Caco-2 (cell line): ENCODE results near the gene SLF2. TPM values are rescaled to one million over a fixed set of nuclear protein-coding genes. Genes with fewer than 3 reads are reported as not detected.

Experiments
- BruUV-seq: library from RNA; stranded (reverse); fragments of 400-500 nt; replicated peaks from 2 replicates; lab custom pipeline; 2021; lab: Mats Ljungman, UMichigan
- CTCF ChIA-PET: fragments of 300-600 bp; sonication (Branson Sonifier 250); formaldehyde crosslinking; loops from one replicate; lab custom pipeline; 2022; ENCODE audit warnings: antibody characterized with exemption; lab: Charles Lee
- POLR2A ChIA-PET: fragments of 300-600 bp; sonication (Branson Sonifier 250); formaldehyde crosslinking; loops from one replicate; lab custom pipeline; 2022; ENCODE audit warnings: antibody characterized with exemption; lab: Charles Lee
- DNase-seq, 2 experiments: peaks; one replicate each; pipeline versions ENCODE4 v3.0.0 to v3.0.0-alpha.2; 2020 to 2022
- H3K27me3 ChIP-seq: replicated peaks from 2 replicates; pipeline ENCODE4 v1.6.0; 2011; ENCODE audit warnings: low read length; ENCODE audit not compliant: control insufficient read depth, insufficient read depth
- H3K36me3 ChIP-seq: 2 replicates; pipeline ENCODE4 v1.5.1; 2011; ENCODE audit warnings: low read length; ENCODE audit not compliant: control insufficient read depth, insufficient read depth
- H3K4me1 ChIP-seq: fragments of 250-450 bp; sonication (Bioruptor Pico); 2 replicates; pipeline ENCODE4 v1.5.1; 2020; ENCODE audit warnings: mild to moderate bottlenecking
- H3K4me3 ChIP-seq: 2 replicates; pipeline ENCODE4 v1.5.1; 2011; ENCODE audit warnings: low read depth, mild to moderate bottlenecking, control low read depth, low read length
- H3K9me3 ChIP-seq: fragments of 250-450 bp; sonication (Bioruptor Pico); 2 replicates; pipeline ENCODE4 v1.5.1; 2020; ENCODE audit warnings: mild to moderate bottlenecking, moderate library complexity
- H3K27ac Mint-ChIP-seq: one replicate; pipeline ENCODE4 v1.8.0; 2022; ENCODE audit warnings: mixed read lengths; ENCODE audit not compliant: unreplicated experiment
- H3K27me3 Mint-ChIP-seq: one replicate; pipeline ENCODE4 v1.8.0; 2022; ENCODE audit warnings: mixed read lengths; ENCODE audit not compliant: insufficient read depth, unreplicated experiment
- H3K36me3 Mint-ChIP-seq: one replicate; pipeline ENCODE4 v1.8.0; 2022; ENCODE audit warnings: mild to moderate bottlenecking, mixed read lengths; ENCODE audit not compliant: insufficient read depth, unreplicated experiment
- H3K4me1 Mint-ChIP-seq: one replicate; pipeline ENCODE4 v1.8.0; 2022; ENCODE audit warnings: low read depth, mixed read lengths; ENCODE audit not compliant: unreplicated experiment
- H3K4me3 Mint-ChIP-seq: one replicate; pipeline ENCODE4 v1.8.0; 2022; ENCODE audit warnings: mild to moderate bottlenecking, moderate library complexity, mixed read lengths; ENCODE audit not compliant: unreplicated experiment
- H3K9me3 Mint-ChIP-seq: one replicate; pipeline ENCODE4 v1.8.0; 2022; ENCODE audit warnings: mixed read lengths; ENCODE audit not compliant: unreplicated experiment
- intact Hi-C: fragments of 100-400 bp; cut with micrococcal nuclease; formaldehyde crosslinking; loops from one replicate; pipeline ENCODE4 v1.10.0; 2022; ENCODE audit not compliant: unreplicated experiment
- total RNA-seq: library from RNA; stranded (reverse); gene quantifications from 2 replicates; pipeline ENCODE4 v1.2.3, GENCODE V29; 2022
- TF ChIP-seq, protein P1 (sequence below), 2 experiments: fragments of 200-600 bp in 1 of 2; IDR thresholded peaks; 1 replicate in 1 of 2; 2 replicates in 1 of 2; pipeline versions ENCODE4 v1.5.1 to v1.8.0; 2011 to 2022; ENCODE audit warnings: antibody characterized with exemption in 1 of 2, control low read depth in 1 of 2, inconsistent platforms in 1 of 2, low read depth in 1 of 2, low read length in 1 of 2, mild to moderate bottlenecking in 1 of 2, moderate library complexity in 1 of 2; ENCODE audit not compliant: insufficient read depth in 1 of 2, severe bottlenecking in 1 of 2, unreplicated experiment in 1 of 2

The SLF2 gene
- total RNA-seq, 1 experiment from 2014 or later, result 25.2 TPM

DNA sequence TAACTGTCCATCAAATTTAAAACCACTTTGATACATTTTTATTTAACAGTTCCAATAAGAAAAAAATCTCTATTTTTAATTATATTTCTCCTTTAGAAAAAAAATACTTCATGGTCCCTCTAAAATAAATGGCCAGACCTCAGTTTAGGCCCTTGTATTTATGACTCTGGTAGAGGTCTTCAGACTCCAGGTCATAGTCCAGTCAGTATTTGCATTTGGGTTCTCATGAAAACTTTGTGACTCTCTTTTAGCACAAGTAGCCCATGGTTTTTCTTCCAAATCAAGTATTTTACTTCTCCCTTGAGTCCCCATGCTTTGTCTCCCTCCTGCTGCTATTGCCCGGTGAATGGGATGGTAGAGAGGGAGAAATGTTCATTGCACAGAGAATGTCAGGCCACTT, 51.1 kb downstream of the SLF2 start:
- Mint-ChIP-seq H3K27ac (no peak overlapping the region), H3K4me1 (peaks cover 15% of the 10 kb centered on the region), H3K9me3 (no peaks in the 10 kb centered on the region), H3K4me3 (no peak overlapping the region), H3K27me3 (no peaks in the 10 kb centered on the region), H3K36me3 (peaks cover 9% of the 10 kb centered on the region)
- BruUV-seq, result no TSS peak
- intact Hi-C loops, result no loop called here
- ChIA-PET CTCF (no interaction called here), POLR2A (no interaction called here)
- H3K9me3 ChIP-seq, result no peaks in the 10 kb centered on the region
- no peak overlapping the region for H3K4me3 ChIP-seq
- TF ChIP-seq, protein P1, sequence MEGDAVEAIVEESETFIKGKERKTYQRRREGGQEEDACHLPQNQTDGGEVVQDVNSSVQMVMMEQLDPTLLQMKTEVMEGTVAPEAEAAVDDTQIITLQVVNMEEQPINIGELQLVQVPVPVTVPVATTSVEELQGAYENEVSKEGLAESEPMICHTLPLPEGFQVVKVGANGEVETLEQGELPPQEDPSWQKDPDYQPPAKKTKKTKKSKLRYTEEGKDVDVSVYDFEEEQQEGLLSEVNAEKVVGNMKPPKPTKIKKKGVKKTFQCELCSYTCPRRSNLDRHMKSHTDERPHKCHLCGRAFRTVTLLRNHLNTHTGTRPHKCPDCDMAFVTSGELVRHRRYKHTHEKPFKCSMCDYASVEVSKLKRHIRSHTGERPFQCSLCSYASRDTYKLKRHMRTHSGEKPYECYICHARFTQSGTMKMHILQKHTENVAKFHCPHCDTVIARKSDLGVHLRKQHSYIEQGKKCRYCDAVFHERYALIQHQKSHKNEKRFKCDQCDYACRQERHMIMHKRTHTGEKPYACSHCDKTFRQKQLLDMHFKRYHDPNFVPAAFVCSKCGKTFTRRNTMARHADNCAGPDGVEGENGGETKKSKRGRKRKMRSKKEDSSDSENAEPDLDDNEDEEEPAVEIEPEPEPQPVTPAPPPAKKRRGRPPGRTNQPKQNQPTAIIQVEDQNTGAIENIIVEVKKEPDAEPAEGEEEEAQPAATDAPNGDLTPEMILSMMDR (IDR thresholded peaks at IDR 0.05; ENCODE audit: insufficient read depth in 1 of 2, low read depth in 1 of 2, low read length in 1 of 2, severe bottlenecking in 1 of 2, unreplicated experiment in 1 of 2), result no peak
- peaks cover 2% of the 10 kb centered on the region for H3K4me1 ChIP-seq
- no peaks in the 10 kb centered on the region for H3K27me3 ChIP-seq
- DNase-seq, result no peak
- H3K36me3 ChIP-seq, result peaks cover 1% of the 10 kb centered on the region

DNA sequence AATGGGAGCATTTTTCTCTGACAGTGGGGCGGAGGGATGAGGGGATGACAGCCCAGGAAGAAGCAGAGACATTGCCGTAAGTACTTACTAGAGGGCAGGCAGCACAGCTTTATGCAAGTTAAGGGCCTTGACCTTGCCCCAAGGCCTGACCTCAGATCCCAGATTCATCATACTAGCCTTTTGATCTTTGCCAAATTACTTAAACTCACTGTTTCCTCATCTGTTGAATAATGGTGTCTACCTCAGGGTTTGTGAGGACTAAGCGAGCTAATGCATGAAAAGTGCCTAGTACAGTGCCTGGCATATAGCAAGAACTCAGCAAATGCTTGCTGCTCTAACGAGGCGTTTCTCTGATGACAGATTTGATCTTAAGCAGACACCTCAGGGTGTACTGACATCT, 53.1 kb downstream of the SLF2 start:
- Mint-ChIP-seq H3K4me1 (peaks cover 25% of the 10 kb centered on the region), H3K4me3 (no peak overlapping the region), H3K27me3 (no peaks in the 10 kb centered on the region), H3K27ac (no peak overlapping the region), H3K36me3 (peaks cover 12% of the 10 kb centered on the region), H3K9me3 (no peaks in the 10 kb centered on the region)
- Histone ChIP-seq H3K27me3 (no peaks in the 10 kb centered on the region), H3K9me3 (no peaks in the 10 kb centered on the region), H3K36me3 (peaks cover 1% of the 10 kb centered on the region), H3K4me1 (peaks cover 11% of the 10 kb centered on the region), H3K4me3 (no peak overlapping the region)
- no peak for DNase-seq
- TF ChIP-seq, protein P1 (IDR thresholded peaks at IDR 0.05; ENCODE audit: insufficient read depth in 1 of 2, low read depth in 1 of 2, low read length in 1 of 2, severe bottlenecking in 1 of 2, unreplicated experiment in 1 of 2), result no peak
- ChIA-PET POLR2A (no interaction called here), CTCF (interaction anchor here (1.5 kb wide), 1 partner anchor 46 kb away, joined by 7 read pairs; no protein-coding TSS in a partner anchor)
- intact Hi-C loops, result no loop called here
- no TSS peak for BruUV-seq

DNA sequence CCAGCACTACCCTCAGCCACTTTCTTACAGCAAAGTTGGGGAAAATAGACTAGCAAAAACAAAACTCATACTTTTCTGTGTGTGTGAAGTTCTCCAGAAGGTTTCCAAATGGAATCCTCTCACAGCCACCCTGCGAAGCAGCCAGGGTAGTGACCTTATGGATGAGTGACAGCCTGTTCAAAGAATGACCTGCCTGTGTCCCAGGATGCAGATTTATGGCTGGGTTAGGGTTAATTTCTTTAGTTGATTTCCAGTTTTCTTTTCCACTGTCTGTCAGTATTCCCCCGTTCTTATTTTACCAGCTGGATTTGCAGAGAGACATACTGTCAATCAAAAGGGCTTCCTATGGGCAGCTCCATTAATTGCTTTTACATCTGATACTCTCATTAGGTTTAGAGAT, 54.1 kb downstream of the SLF2 start:
- intact Hi-C loops, result no loop called here
- H3K4me3 Mint-ChIP-seq, result no peak overlapping the region
- no peaks in the 10 kb centered on the region for H3K9me3 Mint-ChIP-seq
- no peaks in the 10 kb centered on the region for H3K27me3 Mint-ChIP-seq
- peaks cover 1% of the 10 kb centered on the region for H3K36me3 ChIP-seq
- no TSS peak for BruUV-seq
- H3K36me3 Mint-ChIP-seq, result peaks cover 21% of the 10 kb centered on the region
- TF ChIP-seq, protein P1 (IDR thresholded peaks at IDR 0.05; ENCODE audit: insufficient read depth in 1 of 2, low read depth in 1 of 2, low read length in 1 of 2, severe bottlenecking in 1 of 2, unreplicated experiment in 1 of 2), result no peak
- ChIA-PET POLR2A (interaction anchor here (0.6 kb wide), 1 partner anchor 10 kb away, joined by 4 read pairs; no protein-coding TSS in a partner anchor), CTCF (interaction anchor here (0.6 to 1.5 kb wide), 4 partner anchors 44 to 223 kb away, joined by 3 to 8 read pairs (median 6); no protein-coding TSS in a partner anchor)
- no peak for DNase-seq
- H3K27me3 ChIP-seq, result no peaks in the 10 kb centered on the region
- no peaks in the 10 kb centered on the region for H3K9me3 ChIP-seq
- no peak overlapping the region for H3K27ac Mint-ChIP-seq
- peaks cover 36% of the 10 kb centered on the region for H3K4me1 Mint-ChIP-seq
- peaks cover 22% of the 10 kb centered on the region for H3K4me1 ChIP-seq
- H3K4me3 ChIP-seq, result no peak overlapping the region
